Colonic mucosa (tissue), 4 donors: Measurements from ENCODE around the gene SPATA17. TPM values are rescaled to one million over a fixed set of nuclear protein-coding genes. Genes with fewer than 3 reads are reported as not detected.

ENCODE experiments used
- DNase-seq: peaks from one replicate; pipeline ENCODE4 v3.0.0-alpha.2; 2020
- H3K27ac ChIP-seq: fragments of 200-600 bp; one replicate; pipeline ENCODE4 v1.8.0; 2021
- H3K27me3 ChIP-seq: fragments of 200-600 bp; one replicate; pipeline ENCODE4 v1.8.0; 2021
- H3K36me3 ChIP-seq: fragments of 200-600 bp; one replicate; pipeline ENCODE4 v1.8.0; 2021
- H3K4me1 ChIP-seq: fragments of 200-600 bp; one replicate; pipeline ENCODE4 v1.8.0; 2021; ENCODE audit warnings: mild to moderate bottlenecking
- H3K4me3 ChIP-seq: fragments of 200-600 bp; one replicate; pipeline ENCODE4 v1.8.0; 2021
- H3K9ac ChIP-seq, 2 donors: one replicate each; pipeline ENCODE4 v1.7.0; 2013; ENCODE audit warnings: control low read depth in 2 of 2, low read depth in 2 of 2, low read length in 2 of 2
- H3K9me3 ChIP-seq: fragments of 200-600 bp; one replicate; pipeline ENCODE4 v1.8.0; 2021
- CTCF ChIP-seq: fragments of 200-600 bp; IDR thresholded peaks from one replicate; pipeline ENCODE4 v1.8.0; 2022; ENCODE audit warnings: antibody characterized with exemption, mild to moderate bottlenecking
- intact Hi-C: fragments of 100-400 bp; cut with DNase I; formaldehyde crosslinking; loops from one replicate; pipeline ENCODE4 v1.14.1; 2022
- total RNA-seq, 2 donors: library from RNA; stranded (reverse); fragmentation: NEBNext Ultra II Directional in 1 of 2; extraction: Animal tissue kit (Norgen Biotek cat#: 25700) in 1 of 2; gene quantifications; one replicate each; pipeline ENCODE4 v1.2.1, GENCODE V29; 2021
- donor health status: healthy.
- donor health status: DM: no; HTN: no; CAD: no.
- donor health status: DM: no; HTN: no; CAD: no.

The SPATA17 gene
- total RNA-seq, 2 donors from 2014 or later = 0.45 to 1.1 TPM

GRCh38 chr1:217769768-217770167, 138.6 kb downstream of the SPATA17 start:
- Histone ChIP-seq H3K36me3 (no peaks in the 10 kb centered on the region), H3K9ac (no peak overlapping the region), H3K27me3 (no peaks in the 10 kb centered on the region), H3K4me1 (no peaks in the 10 kb centered on the region), H3K4me3 (no peak overlapping the region), H3K27ac (no peak overlapping the region), H3K9me3 (no peaks in the 10 kb centered on the region)
- intact Hi-C loops = no loop called here
- DNase-seq = no peak
- no peak for TF ChIP-seq CTCF

- Histone ChIP-seq H3K36me3 (no peaks in the 10 kb centered on the region), H3K9me3 (no peaks in the 10 kb centered on the region), H3K9ac (no peak overlapping the region), H3K27me3 (no peaks in the 10 kb centered on the region), H3K4me3 (no peak overlapping the region), H3K27ac (no peak overlapping the region), H3K4me1 (no peaks in the 10 kb centered on the region)
- intact Hi-C loops = no loop called here
- DNase-seq = no peak
- TF ChIP-seq CTCF = no peak
These were observed 139.8 kb downstream of the SPATA17 start for GRCh38 chr1:217770918-217771317.

GRCh38 chr1:217776693-217777092, 145.5 kb downstream of the SPATA17 start:
- no peaks in the 10 kb centered on the region for H3K36me3 ChIP-seq
- no peak overlapping the region for H3K9ac ChIP-seq
- H3K4me3 ChIP-seq = no peak overlapping the region
- no peaks in the 10 kb centered on the region for H3K9me3 ChIP-seq
- H3K27ac ChIP-seq = no peak overlapping the region
- H3K4me1 ChIP-seq = no peaks in the 10 kb centered on the region
- H3K27me3 ChIP-seq = no peaks in the 10 kb centered on the region
- intact Hi-C loops = no loop called here
- no peak for TF ChIP-seq CTCF
- no peak for DNase-seq

- H3K4me3 ChIP-seq = no peak overlapping the region
- no peaks in the 10 kb centered on the region for H3K4me1 ChIP-seq
- H3K27ac ChIP-seq = no peak overlapping the region
- no peak for DNase-seq
- TF ChIP-seq CTCF = no peak
- intact Hi-C loops = no loop called here
- H3K36me3 ChIP-seq = no peaks in the 10 kb centered on the region
- no peaks in the 10 kb centered on the region for H3K9me3 ChIP-seq
- H3K9ac ChIP-seq = no peak overlapping the region
- H3K27me3 ChIP-seq = no peaks in the 10 kb centered on the region
These were observed 149.9 kb downstream of the SPATA17 start for GRCh38 chr1:217781056-217781455.

- intact Hi-C loops = no loop called here
These were observed 159.9 kb downstream of the SPATA17 start for GRCh38 chr1:217791091-217791490.

More at GRCh38 chr1:217791091-217791490, 159.9 kb downstream of the SPATA17 start:
- no peak for TF ChIP-seq CTCF
- Histone ChIP-seq H3K9ac (no peak overlapping the region), H3K36me3 (no peaks in the 10 kb centered on the region), H3K27me3 (no peaks in the 10 kb centered on the region), H3K27ac (no peak overlapping the region), H3K4me1 (no peaks in the 10 kb centered on the region), H3K9me3 (no peaks in the 10 kb centered on the region), H3K4me3 (no peak overlapping the region)
- DNase-seq = no peak
